ENCODE results near the gene DUSP28. TPM values are rescaled to one million over a fixed set of nuclear protein-coding genes. Genes with fewer than 3 reads are reported as not detected.

DUSP28 gene
- total and polyA plus RNA-seq, 2 of the 13 experiments (the other 11 are each of a cell fraction or from before 2014, with no cell fraction given): 5.2 to 8.6 TPM

- Histone ChIP-seq H4K20me1 (ENCODE audit: insufficient read depth, low read length) (peaks cover 19% of the 10 kb centered on the region; the same call in 1 of the 2 replicates), H3K4me2 (ENCODE audit: low read depth, low read length) (no peak overlapping the region), H3K4me3 (replicated peaks in 1 of 3; ENCODE audit: insufficient read depth in 1 of 3, low read depth in 2 of 3, low read length in 3 of 3) (no peak overlapping the region), H3K36me3 (replicated peaks in 1 of 2; ENCODE audit: control insufficient read depth in 1 of 2, insufficient read depth in 2 of 2, low read length in 2 of 2) (peaks cover 2 to 3% of the 10 kb centered on the region in 2 experiments; a peak in 1 of 5 replicates), H3K4me1 (ENCODE audit: insufficient read depth, low read length) (peaks cover 72% of the 10 kb centered on the region), H3K27me3 (ENCODE audit: control insufficient read depth in 1 of 2, insufficient read depth in 2 of 2, low read length in 2 of 2) (peaks cover 0 to 4% of the 10 kb centered on the region in 2 experiments; a peak in 1 of 5 replicates), H2AFZ (ENCODE audit: low read length) (no peak overlapping the region), H3K27ac (ENCODE audit: extremely low read length, insufficient read depth, low read length) (no peak overlapping the region), H3K9me3 (ENCODE audit: low read length) (no peaks in the 10 kb centered on the region), H3K79me2 (ENCODE audit: insufficient read depth, low read length) (peaks cover 60% of the 10 kb centered on the region), H3K9ac (ENCODE audit: insufficient read depth, low read depth, low read length) (no peak overlapping the region)
- POLR2A ChIA-PET: interaction anchor here (1.4 to 2.5 kb wide), 2 partner anchors 17 to 22 kb away, joined by 4 to 9 read pairs; no protein-coding TSS in a partner anchor
- intact Hi-C loops (cut with micrococcal nuclease; ENCODE audit: unreplicated experiment) (no loop called here), in situ Hi-C loops (cut with HindIII; ENCODE audit: extremely low pct_ligation_motif_present, low pct_unique_long_range_greater_than_20kb) (no loop called here)
- CTCF ChIA-PET (ENCODE audit: low intra/inter-chr PET ratio, low total read pairs): no interaction called here
- ATAC-seq (no peak), FAIRE-seq (no peak), DNase-seq (ENCODE audit: low spot score) (no peak)
- BruUV-seq (replicated peaks): no TSS peak
- WGBS (ENCODE audit: low lambda C conversion rate): 90% methylated on average over 3 of the region's 3 CpGs
- TF ChIP-seq DMTF1 (CRISPR knock-in tag; IDR thresholded peaks at IDR 0.05) (no peak), PHF5A (CRISPR knock-in tag; IDR thresholded peaks at IDR 0.05; ENCODE audit: low read depth, unreplicated experiment) (no peak), RBAK (CRISPR knock-in tag; IDR thresholded peaks at IDR 0.05) (no peak), ZNF280B (CRISPR knock-in tag; IDR thresholded peaks at IDR 0.05; ENCODE audit: borderline replicate concordance) (no peak), TARDBP (CRISPR knock-in tag; IDR thresholded peaks at IDR 0.05) (no peak), ZNF354B (CRISPR knock-in tag; IDR thresholded peaks at IDR 0.05) (no peak), AGO1 (IDR thresholded peaks at IDR 0.05; ENCODE audit: low read depth, low read length, poor library complexity, severe bottlenecking) (no peak), ATF1 (CRISPR knock-in tag; IDR thresholded peaks at IDR 0.05) (no peak), DMAP1 (CRISPR knock-in tag; IDR thresholded peaks at IDR 0.05) (no peak), KMT2A (CRISPR knock-in tag; IDR thresholded peaks at IDR 0.05) (no peak), ARID5B (CRISPR knock-in tag; IDR thresholded peaks at IDR 0.05) (no peak), ZNF24 (IDR thresholded peaks at IDR 0.05) (no peak), ATF3 (CRISPR knock-in tag; IDR thresholded peaks at IDR 0.05) (no peak), KLF13 (CRISPR knock-in tag; IDR thresholded peaks at IDR 0.05) (no peak), TBP (CRISPR knock-in tag; IDR thresholded peaks at IDR 0.05) (no peak), MED1 (CRISPR knock-in tag; IDR thresholded peaks at IDR 0.05) (no peak), ZNF724P (CRISPR knock-in tag; IDR thresholded peaks at IDR 0.05; ENCODE audit: borderline replicate concordance) (no peak)
Measured at GRCh38 chr2:240582781-240583180, 22.6 kb downstream of the DUSP28 start.
